Measurements from ENCODE around the gene POPDC2. TPM values are rescaled to one million over a fixed set of nuclear protein-coding genes. Genes with fewer than 3 reads are reported as not detected.
"Not testable (repeated sequence)": the region's sequence is repeated elsewhere in the genome, so short reads cannot be mapped to it uniquely, and the experiment has no call there.

Gene POPDC2
- total RNA-seq, 1 experiment from 2014 or later, result not detected

DNA sequence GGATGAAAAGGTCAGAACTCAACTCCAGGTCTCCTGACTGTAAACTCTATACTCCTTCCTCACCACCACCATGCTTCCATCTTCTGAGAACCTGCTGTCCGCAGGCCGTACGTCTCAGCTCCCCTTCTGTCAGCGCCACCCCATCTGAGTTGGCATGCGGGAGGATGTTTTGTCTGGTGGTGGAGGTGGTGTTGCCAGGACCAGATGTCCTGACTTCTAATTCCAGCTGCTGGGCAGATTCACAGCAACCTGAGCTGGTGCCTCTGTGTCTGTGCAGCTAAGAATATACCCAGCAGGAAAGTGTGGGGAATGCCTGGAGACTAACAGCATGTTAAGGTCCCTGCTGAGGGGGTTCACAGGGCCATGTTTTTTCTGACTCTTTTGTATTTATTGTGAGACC lies 39.5 kb downstream of the POPDC2 start:
- DNase-seq (ENCODE audit: extremely low read depth, low read depth), result no peak

DNA sequence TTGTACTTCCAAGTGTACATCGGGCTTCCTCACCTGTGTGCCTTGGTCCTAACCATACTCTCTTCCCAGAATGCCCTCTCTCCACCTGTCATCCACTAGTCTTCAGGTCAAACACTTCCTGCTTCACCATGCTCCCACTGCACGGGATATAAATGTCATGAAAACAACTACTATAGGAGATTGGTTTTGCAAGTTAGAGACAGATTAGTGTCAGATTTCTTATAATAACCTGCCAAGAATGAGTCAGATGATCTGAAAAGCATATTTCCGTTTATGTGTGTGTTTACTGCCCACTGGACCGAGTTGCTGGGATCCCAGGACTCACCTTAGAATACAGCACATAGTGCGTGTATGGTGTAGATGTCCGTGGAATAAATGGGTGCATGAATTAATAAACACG lies 41.3 kb downstream of the POPDC2 start:
- no peak for DNase-seq (ENCODE audit: extremely low read depth, low read depth)

DNA sequence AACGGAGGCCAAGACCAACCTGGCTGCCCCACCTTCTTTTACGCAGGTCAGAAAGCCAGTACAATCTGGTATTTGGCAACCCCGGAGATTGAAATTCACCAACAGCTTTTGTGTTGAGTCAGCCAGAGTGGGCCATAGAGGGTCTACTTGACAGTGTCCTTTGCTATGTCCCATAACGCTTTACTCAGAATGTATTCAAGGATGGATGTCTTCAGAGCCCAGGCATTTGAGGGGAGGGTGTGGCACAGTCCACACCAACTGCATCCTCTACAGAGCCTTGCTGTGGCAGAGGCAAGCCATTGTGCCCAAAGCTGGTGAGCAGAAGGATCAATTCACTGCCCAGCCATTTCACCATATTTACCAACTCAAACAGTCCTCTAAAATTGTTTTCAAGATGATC lies 44.3 kb downstream of the POPDC2 start:
- DNase-seq (ENCODE audit: extremely low read depth, low read depth), result no peak

DNA sequence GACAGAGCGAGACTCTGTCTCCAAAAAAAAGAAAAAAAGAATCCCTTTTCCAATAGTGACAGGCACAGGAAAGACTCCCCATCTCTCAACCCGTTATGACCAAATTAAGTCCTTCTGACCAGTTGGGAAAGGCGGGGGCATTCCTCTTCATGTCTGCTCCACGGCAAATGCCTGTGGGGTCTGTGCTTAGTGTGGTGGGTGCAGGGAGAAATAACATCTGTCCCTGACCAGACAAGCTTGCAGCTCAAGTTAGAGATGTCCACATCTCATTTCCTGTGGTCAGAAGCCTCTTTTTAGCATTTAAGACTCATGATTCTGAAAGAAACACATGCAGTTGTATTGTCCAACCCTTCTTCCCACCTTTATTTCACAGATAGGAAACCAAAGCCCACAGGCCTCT lies 46.5 kb downstream of the POPDC2 start:
- no peak for DNase-seq (ENCODE audit: extremely low read depth, low read depth)

DNA sequence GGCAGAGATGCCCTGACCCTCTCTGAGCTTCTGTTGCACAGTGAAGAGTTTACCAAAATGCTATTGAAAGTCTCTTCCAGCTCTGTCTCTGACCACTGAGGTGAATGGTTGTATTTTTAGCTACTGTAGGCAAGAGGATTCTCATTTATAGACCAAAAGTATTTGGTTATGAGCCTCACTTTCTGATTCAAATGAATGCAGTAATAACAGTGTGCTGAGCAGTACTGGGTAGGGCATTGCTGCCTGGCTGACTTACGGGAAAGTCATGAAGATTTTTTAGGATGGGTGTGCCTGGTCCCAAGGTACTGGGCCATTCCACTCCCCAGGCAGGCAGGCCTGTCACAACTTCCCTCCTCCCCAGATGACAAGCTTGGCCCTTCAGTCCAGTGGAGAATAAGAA lies 47.2 kb downstream of the POPDC2 start:
- no peak for DNase-seq (ENCODE audit: extremely low read depth, low read depth)

DNA sequence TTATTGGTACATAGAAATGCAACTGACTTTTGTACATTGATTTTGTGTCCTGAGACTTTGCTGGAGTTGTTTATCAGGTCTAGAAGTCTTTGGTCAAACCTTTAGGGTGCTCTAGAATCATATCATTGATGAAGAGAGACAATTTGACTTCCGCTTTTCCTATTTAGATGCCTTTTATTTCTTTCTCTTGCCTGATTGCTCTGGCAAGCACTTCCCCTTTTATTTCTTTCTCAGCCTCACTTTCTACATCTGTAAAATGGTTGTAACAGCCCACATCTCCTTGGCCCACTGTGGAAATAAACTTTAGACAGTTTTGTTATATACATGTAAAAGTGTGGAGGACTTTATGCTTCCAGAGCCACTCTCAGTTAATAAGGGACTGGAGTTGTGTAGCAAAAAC lies 48.7 kb downstream of the POPDC2 start:
- no peak for DNase-seq (ENCODE audit: extremely low read depth, low read depth)

DNA sequence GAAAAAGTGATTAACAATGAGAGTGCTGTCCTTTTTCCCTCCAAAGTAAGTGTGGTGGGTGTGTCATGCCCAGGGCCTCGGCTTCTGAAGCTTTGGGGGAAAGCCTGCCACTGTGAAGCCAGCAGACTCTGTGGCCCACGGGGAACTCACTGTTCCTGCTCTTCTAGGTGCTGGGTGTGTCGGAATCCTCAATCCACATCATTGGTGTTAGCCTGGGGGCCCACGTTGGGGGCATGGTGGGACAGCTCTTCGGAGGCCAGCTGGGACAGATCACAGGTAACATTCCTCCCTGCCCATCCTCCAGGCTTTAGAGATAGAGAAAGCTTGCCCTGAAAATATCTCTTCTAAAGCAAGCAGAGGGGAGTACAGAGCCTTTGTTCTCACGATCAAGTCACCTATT lies 51.1 kb downstream of the POPDC2 start:
- DNase-seq (ENCODE audit: extremely low read depth, low read depth), result no peak

DNA sequence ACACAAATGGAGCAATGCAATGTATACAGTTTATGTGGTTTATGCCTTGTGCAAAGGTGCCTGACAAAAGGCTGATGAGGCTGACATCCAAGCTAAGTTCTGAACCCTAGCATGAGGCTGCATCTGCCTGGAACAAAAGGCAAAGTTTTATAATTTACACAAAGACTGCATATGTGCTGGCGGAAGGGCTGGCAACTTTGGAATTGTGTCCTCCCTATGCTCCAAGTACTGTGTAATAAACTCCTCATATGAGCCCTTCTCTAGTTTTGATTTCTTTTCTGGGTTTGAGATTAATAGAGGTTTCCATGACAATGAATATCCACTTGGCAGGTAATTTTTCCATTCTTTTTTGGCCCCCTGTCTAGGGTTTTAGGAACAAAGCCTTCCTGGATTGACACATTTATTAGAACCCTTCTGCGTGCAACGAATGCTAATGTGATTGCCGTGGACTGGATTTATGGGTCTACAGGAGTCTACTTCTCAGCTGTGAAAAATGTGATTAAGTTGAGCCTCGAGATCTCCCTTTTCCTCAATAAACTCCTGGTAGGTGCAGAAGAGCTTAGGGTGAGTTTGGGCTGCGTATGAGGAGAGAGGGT lies 51.9 kb downstream of the POPDC2 start:
- DNase-seq (ENCODE audit: extremely low read depth, low read depth), result no peak

DNA sequence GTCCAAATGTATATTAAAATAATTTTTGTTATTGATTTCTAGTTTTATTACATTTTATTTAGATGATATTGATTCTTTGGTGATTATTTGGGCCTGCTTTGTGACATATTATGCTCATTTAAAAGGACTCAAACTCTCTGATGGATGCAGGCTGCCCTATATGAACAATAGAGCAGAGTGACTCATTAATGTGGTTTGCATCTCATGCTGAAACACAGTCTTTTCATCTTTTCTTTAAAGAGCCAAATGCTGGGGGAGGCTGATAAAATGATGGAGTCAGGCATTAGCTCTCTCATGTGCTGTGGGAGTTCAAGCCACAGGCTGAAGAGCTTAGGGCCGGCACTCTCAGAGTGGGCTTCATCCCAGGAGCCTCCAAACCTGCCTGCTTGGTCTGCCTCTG lies 55.5 kb downstream of the POPDC2 start:
- DNase-seq (ENCODE audit: extremely low read depth, low read depth), result no peak

DNA sequence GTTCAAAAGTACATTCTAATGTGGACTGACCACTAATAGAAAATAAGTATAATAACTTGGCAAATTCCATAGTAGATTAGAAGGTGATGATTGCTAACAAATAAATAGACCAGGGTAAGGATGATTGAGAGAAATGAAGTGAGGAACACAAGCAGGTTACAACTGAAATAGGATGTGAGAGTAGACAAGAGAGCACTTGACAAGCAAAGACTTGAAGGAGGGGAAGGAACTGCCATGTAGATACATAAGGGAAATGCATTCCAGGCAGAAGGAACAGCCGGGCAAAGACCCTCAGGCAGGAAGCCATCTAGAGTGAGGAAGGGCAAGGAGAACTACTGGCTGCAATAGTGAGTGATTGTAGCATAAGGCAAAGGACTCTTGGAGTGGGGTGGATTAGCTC lies 57.7 kb downstream of the POPDC2 start:
- DNase-seq (ENCODE audit: extremely low read depth, low read depth), result no peak

DNA sequence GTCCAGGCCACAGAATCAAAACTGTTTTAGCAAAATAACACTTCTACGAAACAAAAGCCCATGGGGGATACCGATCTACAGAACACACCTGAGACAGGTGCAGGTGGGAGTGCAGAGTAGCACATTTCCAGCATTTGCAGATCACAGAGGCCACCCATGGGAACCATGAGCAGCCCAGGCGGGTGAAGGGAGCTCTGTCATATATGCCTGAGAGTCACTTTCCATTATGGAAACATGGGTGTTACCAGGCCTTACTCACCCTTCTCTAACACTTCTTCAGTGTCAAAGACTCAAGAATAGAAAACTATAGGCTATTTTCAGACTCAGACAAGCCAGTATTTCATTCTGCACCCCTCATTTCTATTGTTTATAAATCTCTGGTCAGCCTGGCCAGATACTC lies 59.2 kb downstream of the POPDC2 start:
- no peak for DNase-seq (ENCODE audit: extremely low read depth, low read depth)

DNA sequence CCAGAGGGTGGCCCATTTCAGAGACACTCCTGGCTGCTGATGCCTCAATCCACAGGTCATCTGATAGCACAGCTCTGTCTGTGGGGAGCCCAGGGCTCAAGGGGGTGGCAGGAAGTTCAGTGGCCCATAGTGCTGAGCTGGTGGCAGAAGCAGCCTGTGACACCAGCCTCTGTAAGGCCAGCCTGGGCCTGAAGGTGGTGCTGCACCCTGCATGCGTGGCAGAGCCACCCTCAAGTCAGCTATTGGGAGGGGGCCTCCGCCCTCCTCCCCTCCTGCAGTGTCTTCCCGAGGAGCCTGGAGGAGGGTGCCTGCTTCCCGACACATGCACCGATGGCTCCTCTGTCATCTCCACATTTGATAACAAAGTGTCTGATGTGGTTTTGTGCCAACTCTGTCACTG lies 59.7 kb downstream of the POPDC2 start:
- no peak for DNase-seq (ENCODE audit: extremely low read depth, low read depth)

DNA sequence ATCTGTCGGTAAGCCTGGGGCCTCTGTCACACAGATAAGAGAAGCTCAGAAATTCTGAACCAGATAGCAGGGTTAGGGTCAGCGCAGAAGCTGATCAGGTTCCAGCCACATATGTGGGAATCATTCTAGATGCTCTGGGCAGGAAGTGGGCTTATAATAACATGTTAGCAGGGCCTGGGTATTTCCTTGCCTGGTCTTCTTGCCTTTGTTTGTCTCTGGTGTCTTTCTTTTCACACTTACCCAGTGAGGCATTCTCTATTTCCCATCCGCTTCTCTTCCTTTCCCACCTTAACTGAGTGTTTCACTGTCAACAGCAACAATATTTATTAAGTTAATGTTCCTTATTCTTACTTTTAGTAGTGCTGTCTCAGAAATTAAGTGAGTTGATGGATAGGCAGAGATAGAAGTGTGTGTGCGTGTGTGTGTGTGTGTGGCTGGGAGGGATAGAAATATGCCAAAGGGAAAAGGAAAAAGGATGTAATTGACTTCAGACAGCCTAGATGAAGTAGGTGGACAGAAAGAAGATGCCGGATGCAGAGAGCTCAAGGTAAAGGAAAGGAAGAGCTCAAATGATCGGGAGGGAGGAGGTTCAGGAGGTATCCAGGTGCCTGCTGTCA lies 60.7 kb downstream of the POPDC2 start:
- DNase-seq (ENCODE audit: extremely low read depth, low read depth), result no peak

DNA sequence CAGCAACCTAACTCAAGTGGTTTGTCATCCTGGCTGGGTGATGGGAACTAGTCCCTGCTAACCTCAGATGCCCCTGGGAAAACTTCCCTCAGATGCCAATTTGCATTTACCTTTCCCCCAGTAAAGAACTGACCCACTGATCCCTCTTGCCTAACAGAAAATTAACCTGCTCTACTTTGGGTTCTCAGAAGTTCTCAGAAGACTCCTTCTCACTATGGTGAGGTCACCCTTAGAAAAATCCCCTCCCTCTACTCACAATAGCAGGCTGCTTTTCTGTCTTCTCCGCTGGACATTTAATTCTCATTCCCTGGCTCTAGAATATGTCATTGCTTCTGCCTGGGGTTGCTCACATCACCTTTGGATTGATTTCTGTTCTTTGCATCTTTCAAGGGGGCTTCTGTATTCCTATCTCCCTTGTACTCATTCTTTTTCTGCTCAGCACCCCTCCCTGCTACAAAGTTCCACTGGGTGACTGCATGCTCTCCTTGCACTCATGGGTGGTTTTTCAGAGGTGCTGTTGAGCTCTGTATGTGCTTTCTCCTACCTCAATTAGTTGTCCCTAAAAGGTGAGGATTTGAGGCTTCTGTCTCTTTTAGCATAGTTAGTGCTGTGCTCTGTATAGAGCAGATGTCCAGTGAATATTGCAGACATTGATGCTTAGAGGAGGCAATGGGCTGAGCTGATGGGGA lies 61.8 kb downstream of the POPDC2 start:
- no peak for DNase-seq (ENCODE audit: extremely low read depth, low read depth)

DNA sequence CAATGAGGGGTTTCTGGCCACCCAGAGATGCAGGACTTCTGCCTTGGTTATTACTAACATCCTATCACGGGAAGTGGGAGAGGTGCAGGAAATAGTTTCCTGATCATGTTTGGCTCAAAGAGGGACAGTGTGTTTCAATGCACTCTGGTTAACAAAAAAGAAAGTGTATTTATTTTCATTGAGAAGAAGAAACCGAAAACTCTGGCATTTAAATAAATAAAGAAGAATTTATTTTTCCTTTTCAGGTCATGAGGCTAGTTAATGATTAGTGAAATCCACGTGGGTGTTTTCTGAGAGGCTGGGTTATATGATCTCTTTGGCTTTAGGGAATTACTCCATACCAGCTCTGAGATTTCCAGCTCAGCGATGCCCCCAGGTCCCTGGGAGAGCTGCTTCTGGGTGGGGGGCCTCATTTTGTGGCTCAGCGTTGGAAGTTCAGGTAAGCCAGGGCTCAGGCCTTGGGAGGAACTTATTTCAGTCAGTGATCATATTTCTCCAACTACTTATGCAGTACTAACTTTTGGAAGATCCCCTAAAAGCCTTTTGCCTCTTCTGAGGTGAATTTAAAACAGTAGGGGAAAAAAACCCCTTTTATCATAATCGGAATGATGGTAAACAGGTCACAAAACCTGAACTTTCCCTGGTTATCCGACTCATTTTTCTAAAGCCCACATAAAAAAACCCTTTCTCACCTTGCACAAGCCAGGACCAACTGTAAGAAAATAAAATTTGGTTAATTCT lies 62.7 kb downstream of the POPDC2 start, which contains the start of gene PLA1A:
Gene PLA1A (plus strand): TSS at position 338 of the 741 bp plus-strand sequence. CDS start 29 bp downstream, at position 367.
- DNase-seq (ENCODE audit: extremely low read depth, low read depth), result no peak

DNA sequence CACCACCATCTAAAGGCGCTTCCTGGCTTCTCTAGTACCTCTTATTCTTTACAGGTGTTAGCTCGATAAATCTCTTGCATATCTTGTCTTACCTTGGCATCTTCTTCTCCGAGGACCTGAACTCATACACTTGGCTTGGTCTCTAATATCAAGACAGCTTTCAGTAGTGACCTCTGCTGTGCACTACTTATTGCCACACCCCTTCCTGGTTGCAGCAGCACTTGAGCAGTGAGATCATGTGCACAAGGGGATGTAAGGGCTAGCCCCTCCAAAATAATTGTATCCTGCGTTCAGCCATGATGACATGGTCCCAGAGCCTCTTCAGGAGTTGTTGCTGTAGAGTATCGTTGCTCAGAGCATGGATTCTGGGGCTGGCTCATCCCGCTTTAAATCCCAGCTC lies 64.0 kb downstream of the POPDC2 start:
- DNase-seq (ENCODE audit: extremely low read depth, low read depth), result no peak

DNA sequence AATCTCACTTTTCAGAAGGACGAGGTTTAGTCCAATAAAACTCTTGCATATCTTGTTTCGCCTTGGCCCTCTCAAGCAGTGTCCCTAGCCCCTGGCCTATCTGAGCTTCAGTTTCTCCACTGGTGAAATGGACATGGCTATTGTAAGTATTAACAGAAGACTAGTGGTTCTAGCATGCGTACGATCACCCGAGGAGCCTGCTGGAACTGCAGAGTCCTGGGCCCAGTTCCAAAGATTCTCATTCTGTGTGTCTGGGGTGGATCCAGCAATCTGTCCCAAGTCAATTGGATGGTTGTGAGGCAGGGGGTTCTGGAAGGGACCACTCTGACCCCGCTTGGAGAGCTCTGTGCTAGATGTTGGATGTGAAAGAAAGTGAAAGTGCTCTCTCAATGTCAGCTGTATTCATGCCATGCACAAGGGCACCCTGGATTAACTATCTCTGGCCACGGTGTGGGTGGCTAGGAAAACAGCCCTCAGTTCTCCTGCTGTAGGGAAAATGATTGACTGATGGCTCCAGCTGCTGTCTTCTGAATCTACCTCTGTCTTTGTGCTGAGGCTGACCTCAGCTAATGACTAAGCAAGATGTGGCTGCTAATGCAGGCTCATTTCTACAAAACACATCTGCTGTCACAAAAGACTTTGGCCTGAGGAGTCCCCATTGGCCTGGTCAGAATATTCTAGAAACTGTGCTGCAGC lies 64.6 kb downstream of the POPDC2 start:
- DNase-seq (ENCODE audit: extremely low read depth, low read depth), result no peak

DNA sequence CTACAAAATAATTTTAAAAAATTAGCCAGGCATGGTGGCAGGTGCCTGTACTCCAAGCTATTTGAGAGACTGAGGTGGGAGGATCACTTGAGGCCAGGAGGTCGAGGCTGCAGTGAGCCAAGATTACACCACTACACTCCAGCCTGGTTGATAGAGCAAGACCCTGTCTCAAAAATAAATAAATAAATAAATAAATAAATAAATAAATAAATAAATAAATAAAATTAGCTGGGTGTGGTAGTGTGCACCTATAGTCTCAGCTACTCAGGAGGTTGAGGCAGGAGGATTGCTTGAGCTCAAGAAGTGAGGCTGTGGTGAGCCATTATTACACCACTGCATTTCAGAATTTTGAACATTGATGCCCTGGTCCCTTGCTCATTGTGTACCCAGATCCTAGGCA lies 65.5 kb downstream of the POPDC2 start:
- not testable (repeated sequence) for DNase-seq (ENCODE audit: extremely low read depth, low read depth)

DNA sequence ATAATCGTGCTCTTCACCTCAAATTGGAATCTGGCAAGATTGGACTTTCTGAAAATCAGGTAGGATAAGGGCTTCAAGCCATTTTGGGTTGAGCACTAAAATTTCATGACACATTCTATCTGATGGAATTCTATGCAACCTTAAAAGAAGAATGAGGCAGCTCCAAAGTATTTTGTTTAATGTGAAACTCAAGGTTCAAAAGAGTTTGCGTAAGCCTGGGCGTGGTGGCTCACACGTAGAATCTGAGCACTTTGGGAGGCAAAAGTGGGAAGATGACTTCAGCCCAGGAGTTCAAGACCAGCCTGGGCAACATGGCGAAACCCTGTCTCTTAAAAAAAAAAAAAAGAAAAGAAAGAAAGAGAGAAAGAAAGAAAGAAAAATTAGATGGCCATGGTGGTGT lies 66.3 kb downstream of the POPDC2 start:
- DNase-seq (ENCODE audit: extremely low read depth, low read depth), result no peak

DNA sequence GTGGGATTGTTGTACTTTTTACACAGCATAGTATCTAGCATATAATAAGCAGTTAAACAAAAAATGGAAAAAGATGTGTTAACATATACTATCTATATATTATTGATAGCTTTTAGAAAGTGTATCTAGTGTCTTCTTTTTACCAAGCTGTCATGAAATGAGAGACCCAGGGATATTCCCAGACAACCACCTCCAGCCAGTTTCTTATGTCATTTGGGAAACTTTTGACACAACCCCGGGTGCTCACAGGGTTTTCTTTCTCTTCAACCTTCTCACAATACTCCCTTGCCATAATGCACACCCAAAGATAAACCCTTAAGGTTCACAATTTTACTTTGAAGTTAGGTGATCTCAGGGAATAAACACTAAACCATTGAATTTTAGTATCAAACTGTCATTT lies 67.5 kb downstream of the POPDC2 start:
- DNase-seq (ENCODE audit: extremely low read depth, low read depth), result no peak
